ENCODE results near the gene DACT1. TPM values are rescaled to one million over a fixed set of nuclear protein-coding genes. Genes with fewer than 3 reads are reported as not detected.

DACT1 gene
- total RNA-seq, 2 experiments from 2014 or later = 1.4 to 2.0 TPM

GRCh38 chr14:58634406-58635090 lies 3.2 kb upstream of the DACT1 start:
- peaks cover 30% of the 10 kb centered on the region for H3K27me3 Mint-ChIP-seq
- no peak for ATAC-seq
- TF ChIP-seq CTCF (IDR thresholded peaks at IDR 0.05) = no peak
- H3K4me1 Mint-ChIP-seq (ENCODE audit: low read depth) = peaks cover 21% of the 10 kb centered on the region
- DNase-seq = no peak
- no peaks in the 10 kb centered on the region for H3K36me3 Mint-ChIP-seq (ENCODE audit: low read depth)
- no peak overlapping the region for H3K27ac Mint-ChIP-seq
- POLR2A ChIA-PET = no interaction called here
- H3K9me3 Mint-ChIP-seq = no peaks in the 10 kb centered on the region
- intact Hi-C loops (cut with micrococcal nuclease) = loop anchor here (5.0 kb wide), 1 partner anchor 132 kb away; no protein-coding TSS in a partner anchor
- CTCF ChIA-PET = interaction anchor here (1.1 to 5.3 kb wide), 4 partner anchors 9 to 133 kb away, joined by 3 to 33 read pairs (median 7); no protein-coding TSS in a partner anchor
- H3K4me3 Mint-ChIP-seq = no peak overlapping the region

DNA sequence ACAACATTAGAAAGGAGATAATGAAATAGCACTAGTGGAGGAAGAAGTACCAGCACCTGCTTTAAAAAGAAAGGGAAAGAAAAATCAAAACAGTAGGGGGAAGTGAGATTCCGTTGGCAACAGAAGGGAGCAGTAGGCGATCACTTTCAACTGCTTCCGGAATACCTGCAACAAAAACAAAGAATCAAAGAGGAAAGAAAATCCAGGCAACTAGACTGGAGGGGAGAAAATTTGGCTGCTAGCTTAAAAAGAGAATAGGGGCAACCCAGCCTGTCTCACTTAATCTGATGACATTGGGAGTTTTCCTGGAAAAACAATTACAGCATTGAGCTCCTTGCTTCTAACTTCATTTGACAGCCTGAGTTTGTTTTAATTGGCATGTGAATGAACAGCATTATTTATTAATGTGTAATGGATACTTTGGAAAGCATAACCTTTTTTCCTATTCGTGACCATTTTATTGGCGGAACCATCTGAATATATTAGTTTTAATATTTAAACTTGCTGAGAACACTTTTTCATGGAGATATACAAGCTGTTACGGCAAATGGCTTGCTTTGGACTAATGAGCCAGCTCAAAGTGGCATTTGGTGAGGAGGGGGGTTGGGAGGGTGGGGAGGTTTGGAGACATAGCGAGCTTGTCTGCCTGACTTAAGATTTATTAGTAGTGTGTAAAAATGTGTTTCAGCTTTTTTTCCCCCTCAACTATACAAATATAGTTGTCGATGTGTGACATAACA lies 2.5 kb upstream of the DACT1 start:
- POLR2A ChIA-PET = no interaction called here
- ATAC-seq (no peak), DNase-seq (no peak)
- CTCF ChIA-PET = interaction anchor here (1.0 to 5.3 kb wide), 3 partner anchors 10 to 134 kb away, joined by 3 to 33 read pairs (median 9); no protein-coding TSS in a partner anchor
- H3K4me3 Mint-ChIP-seq = no peak overlapping the region
- H3K9me3 Mint-ChIP-seq = no peaks in the 10 kb centered on the region
- no peak for TF ChIP-seq CTCF (IDR thresholded peaks at IDR 0.05)
- H3K27ac Mint-ChIP-seq = no peak overlapping the region
- peaks cover 24% of the 10 kb centered on the region for H3K4me1 Mint-ChIP-seq (ENCODE audit: low read depth)
- H3K27me3 Mint-ChIP-seq = peaks cover 37% of the 10 kb centered on the region
- no peaks in the 10 kb centered on the region for H3K36me3 Mint-ChIP-seq (ENCODE audit: low read depth)
- intact Hi-C loops (cut with micrococcal nuclease) = loop anchor here (5.0 kb wide), 1 partner anchor 133 kb away; no protein-coding TSS in a partner anchor

DNA sequence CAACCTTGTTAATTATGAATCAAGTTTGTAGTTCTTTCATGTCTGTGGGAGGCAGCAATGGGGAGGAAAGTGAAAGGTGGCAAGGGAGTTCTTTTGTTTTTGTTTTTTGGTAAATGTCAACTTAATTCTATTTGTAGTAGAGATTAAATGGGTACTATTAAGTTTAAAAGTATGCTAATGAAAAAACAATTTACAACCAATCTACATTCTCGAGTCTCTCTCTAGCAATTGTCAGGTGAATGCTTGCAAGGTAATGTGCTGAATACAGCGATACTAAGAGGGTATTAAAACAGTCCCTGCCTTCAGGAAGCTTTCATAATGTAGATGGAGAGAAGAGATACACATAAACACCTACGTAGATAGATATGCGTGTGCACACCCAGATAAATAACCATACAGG lies 1.6 kb upstream of the DACT1 start:
- Mint-ChIP-seq H3K27me3 (peaks cover 42% of the 10 kb centered on the region), H3K4me3 (no peak overlapping the region), H3K4me1 (ENCODE audit: low read depth) (peaks cover 30% of the 10 kb centered on the region), H3K9me3 (no peaks in the 10 kb centered on the region), H3K27ac (no peak overlapping the region), H3K36me3 (ENCODE audit: low read depth) (no peaks in the 10 kb centered on the region)
- ChIA-PET POLR2A (interaction anchor here (0.7 to 0.8 kb wide), 2 partner anchors 65 to 208 kb away, joined by 3 read pairs; partner anchors contain the start of gene KIAA0586), CTCF (interaction anchor here (1.0 to 5.3 kb wide), 4 partner anchors 11 to 135 kb away, joined by 3 to 33 read pairs (median 6); no protein-coding TSS in a partner anchor)
- no peak for DNase-seq
- intact Hi-C loops (cut with micrococcal nuclease) = loop anchor here (5.0 kb wide), 1 partner anchor 134 kb away; no protein-coding TSS in a partner anchor
- TF ChIP-seq CTCF (IDR thresholded peaks at IDR 0.05) = no peak
- no peak for ATAC-seq

GRCh38 chr14:58637040-58637390 lies 747 bp upstream of the DACT1 start:
- ChIA-PET POLR2A (interaction anchor here (0.8 kb wide), 2 partner anchors 66 to 209 kb away, joined by 3 to 5 read pairs; partner anchors contain the start of gene KIAA0586), CTCF (interaction anchor here (1.3 to 5.3 kb wide), 3 partner anchors 12 to 136 kb away, joined by 3 to 33 read pairs (median 9); no protein-coding TSS in a partner anchor)
- no peak for TF ChIP-seq CTCF (IDR thresholded peaks at IDR 0.05)
- H3K4me3 Mint-ChIP-seq = peak overlapping the region; percentile 80
- no peaks in the 10 kb centered on the region for H3K9me3 Mint-ChIP-seq
- no peaks in the 10 kb centered on the region for H3K36me3 Mint-ChIP-seq (ENCODE audit: low read depth)
- H3K4me1 Mint-ChIP-seq (ENCODE audit: low read depth) = peaks cover 34% of the 10 kb centered on the region
- ATAC-seq (peak; percentile 25), DNase-seq (peak; percentile 72)
- H3K27ac Mint-ChIP-seq = peak overlapping the region; percentile 84
- H3K27me3 Mint-ChIP-seq = peaks cover 42% of the 10 kb centered on the region
- intact Hi-C loops (cut with micrococcal nuclease) = loop anchor here (5.0 kb wide), 1 partner anchor 135 kb away; no protein-coding TSS in a partner anchor
